Measurements from ENCODE around the gene DAD1.

DNA sequence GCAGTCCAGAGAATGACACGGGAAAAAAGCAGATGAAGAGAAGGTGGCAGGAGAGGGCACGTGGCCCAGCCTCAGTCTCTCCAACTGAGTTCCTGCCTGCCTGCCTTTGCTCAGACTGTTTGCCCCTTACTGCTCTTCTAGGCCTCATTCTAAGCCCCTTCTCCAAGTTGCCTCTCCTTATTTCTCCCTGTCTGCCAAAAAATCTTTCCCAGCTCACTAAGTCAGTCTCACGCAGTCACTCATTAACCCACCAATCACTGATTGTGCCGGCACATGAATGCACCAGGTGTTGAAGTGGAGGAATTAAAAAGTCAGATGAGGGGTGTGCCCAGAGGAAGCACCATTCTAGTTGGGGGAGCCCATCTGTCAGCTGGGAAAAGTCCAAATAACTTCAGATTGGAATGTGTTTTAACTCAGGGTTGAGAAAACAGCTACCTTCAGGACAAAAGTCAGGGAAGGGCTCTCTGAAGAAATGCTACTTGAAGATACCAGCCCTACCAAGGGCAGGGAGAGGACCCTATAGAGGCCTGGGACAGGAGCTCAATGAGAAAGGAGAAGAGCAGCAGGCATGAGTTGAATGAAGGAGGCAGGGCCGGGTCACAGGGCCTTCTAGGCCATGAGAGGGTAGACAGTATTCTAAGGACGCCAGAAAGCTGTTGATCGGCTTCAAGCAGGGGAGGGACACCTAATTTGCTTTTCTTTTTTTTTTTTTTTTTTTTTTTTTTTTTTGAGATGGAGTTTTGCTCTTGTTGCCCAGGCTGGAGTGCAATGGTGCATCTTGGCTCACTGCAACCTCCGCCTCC, 40.9 kb downstream of the DAD1 start:
- TF ChIP-seq, protein P1, sequence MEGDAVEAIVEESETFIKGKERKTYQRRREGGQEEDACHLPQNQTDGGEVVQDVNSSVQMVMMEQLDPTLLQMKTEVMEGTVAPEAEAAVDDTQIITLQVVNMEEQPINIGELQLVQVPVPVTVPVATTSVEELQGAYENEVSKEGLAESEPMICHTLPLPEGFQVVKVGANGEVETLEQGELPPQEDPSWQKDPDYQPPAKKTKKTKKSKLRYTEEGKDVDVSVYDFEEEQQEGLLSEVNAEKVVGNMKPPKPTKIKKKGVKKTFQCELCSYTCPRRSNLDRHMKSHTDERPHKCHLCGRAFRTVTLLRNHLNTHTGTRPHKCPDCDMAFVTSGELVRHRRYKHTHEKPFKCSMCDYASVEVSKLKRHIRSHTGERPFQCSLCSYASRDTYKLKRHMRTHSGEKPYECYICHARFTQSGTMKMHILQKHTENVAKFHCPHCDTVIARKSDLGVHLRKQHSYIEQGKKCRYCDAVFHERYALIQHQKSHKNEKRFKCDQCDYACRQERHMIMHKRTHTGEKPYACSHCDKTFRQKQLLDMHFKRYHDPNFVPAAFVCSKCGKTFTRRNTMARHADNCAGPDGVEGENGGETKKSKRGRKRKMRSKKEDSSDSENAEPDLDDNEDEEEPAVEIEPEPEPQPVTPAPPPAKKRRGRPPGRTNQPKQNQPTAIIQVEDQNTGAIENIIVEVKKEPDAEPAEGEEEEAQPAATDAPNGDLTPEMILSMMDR (IDR thresholded peaks at IDR 0.05) = no peak
- TF ChIP-seq POLR2A (IDR thresholded peaks at IDR 0.05) = no peak
